ENCODE data around the gene HOXC5. TPM values are rescaled to one million over a fixed set of nuclear protein-coding genes. Genes with fewer than 3 reads are reported as not detected.

Gene HOXC5
- total RNA-seq, 1 donor from 2014 or later: not detected

- no peak within 1 kb of the TSS for H3K4me3 Mint-ChIP-seq (ENCODE audit: unreplicated experiment)
- H3K4me2 ChIP-seq (ENCODE audit: low read length): peak within 1 kb of the TSS; percentile 60
- H3K27ac Mint-ChIP-seq (ENCODE audit: unreplicated experiment): peak within 1 kb of the TSS; percentile 12
- H2AFZ ChIP-seq (ENCODE audit: low read depth, low read length): no peak within 1 kb of the TSS
- DNase-seq (ENCODE audit: low read depth): no peak
- H3K9me3 ChIP-seq (ENCODE audit: insufficient read depth, low read depth, low read length): no peaks in the 10 kb centered on the region
- H3K27me3 ChIP-seq (ENCODE audit: insufficient read depth, low read length): peaks cover 95% of the 10 kb centered on the region
- H3K36me3 Mint-ChIP-seq (ENCODE audit: low read depth, unreplicated experiment): peaks cover 2% of the 10 kb centered on the region
- no peak within 1 kb of the TSS for H3K27ac ChIP-seq (ENCODE audit: low read depth, low read length)
- no peaks in the 10 kb centered on the region for H3K79me2 ChIP-seq (ENCODE audit: insufficient read depth, low read length)
- H3K4me1 Mint-ChIP-seq (ENCODE audit: low read depth, unreplicated experiment): no peaks in the 10 kb centered on the region
- H3K27me3 Mint-ChIP-seq (ENCODE audit: low read depth, unreplicated experiment): peaks cover 87% of the 10 kb centered on the region
- peaks cover 22% of the 10 kb centered on the region for H3K9me3 Mint-ChIP-seq (ENCODE audit: unreplicated experiment)
- H3K9ac ChIP-seq (ENCODE audit: low read length): no peak within 1 kb of the TSS
- no peak for FAIRE-seq
- no peak within 1 kb of the TSS for H3K4me3 ChIP-seq (ENCODE audit: insufficient read depth, low read depth, low read length)
- no peaks in the 10 kb centered on the region for H3K36me3 ChIP-seq (ENCODE audit: insufficient read depth, low read length)
- H4K20me1 ChIP-seq (ENCODE audit: insufficient read depth, low read length): no peaks in the 10 kb centered on the region
- TF ChIP-seq EZH2 (IDR thresholded peaks at IDR 0.05; ENCODE audit: insufficient read depth, low read length) (peak; percentile 99), CTCF (IDR thresholded peaks at IDR 0.05; ENCODE audit: insufficient read depth, low read depth, low read length) (no peak)
- H3K4me1 ChIP-seq (ENCODE audit: insufficient read depth, low read length): no peaks in the 10 kb centered on the region
These were observed 32.4 kb upstream of the HOXC5 start, which contains the start of gene HOXC9 for GRCh38 chr12:54000116-54001114. TSS of gene HOXC9 (plus strand) at chr12:54000161. CDS start at chr12:54000189, 28 bp downstream.

- peaks cover 5% of the 10 kb centered on the region for H3K4me1 ChIP-seq (ENCODE audit: insufficient read depth, low read length)
- DNase-seq (ENCODE audit: low read depth): no peak
- H3K36me3 Mint-ChIP-seq (ENCODE audit: low read depth, unreplicated experiment): peaks cover 2% of the 10 kb centered on the region
- no peaks in the 10 kb centered on the region for H3K4me1 Mint-ChIP-seq (ENCODE audit: low read depth, unreplicated experiment)
- H3K27me3 ChIP-seq (ENCODE audit: insufficient read depth, low read length): peaks cover 94% of the 10 kb centered on the region
- no peak overlapping the region for H3K4me2 ChIP-seq (ENCODE audit: low read length)
- H3K27ac Mint-ChIP-seq (ENCODE audit: unreplicated experiment): peak overlapping the region; percentile 12
- H3K27me3 Mint-ChIP-seq (ENCODE audit: low read depth, unreplicated experiment): peaks cover 91% of the 10 kb centered on the region
- TF ChIP-seq EZH2 (IDR thresholded peaks at IDR 0.05; ENCODE audit: insufficient read depth, low read length) (peak; percentile 2), CTCF (IDR thresholded peaks at IDR 0.05; ENCODE audit: insufficient read depth, low read depth, low read length) (no peak)
- H4K20me1 ChIP-seq (ENCODE audit: insufficient read depth, low read length): no peaks in the 10 kb centered on the region
- H2AFZ ChIP-seq (ENCODE audit: low read depth, low read length): no peak overlapping the region
- FAIRE-seq: no peak
- H3K36me3 ChIP-seq (ENCODE audit: insufficient read depth, low read length): no peaks in the 10 kb centered on the region
- H3K9me3 Mint-ChIP-seq (ENCODE audit: unreplicated experiment): peaks cover 19% of the 10 kb centered on the region
- H3K4me3 Mint-ChIP-seq (ENCODE audit: unreplicated experiment): no peak overlapping the region
- no peaks in the 10 kb centered on the region for H3K79me2 ChIP-seq (ENCODE audit: insufficient read depth, low read length)
- no peaks in the 10 kb centered on the region for H3K9me3 ChIP-seq (ENCODE audit: insufficient read depth, low read depth, low read length)
- H3K4me3 ChIP-seq (ENCODE audit: insufficient read depth, low read depth, low read length): no peak overlapping the region
- H3K27ac ChIP-seq (ENCODE audit: low read depth, low read length): no peak overlapping the region
- H3K9ac ChIP-seq (ENCODE audit: low read length): no peak overlapping the region
These were observed 31.3 kb upstream of the HOXC5 start for GRCh38 chr12:54001283-54002187.
